Measurements from ENCODE around the gene SERF1A. TPM values are rescaled to one million over a fixed set of nuclear protein-coding genes. Genes with fewer than 3 reads are reported as not detected.
"Not testable (repeated sequence)": the region's sequence is repeated elsewhere in the genome, so short reads cannot be mapped to it uniquely, and the experiment has no call there.

The SERF1A gene
- 1.6 and 5.9 TPM in 2 replicates for total RNA-seq (2014; rRNA removed; shearing (Covaris generic))

DNA sequence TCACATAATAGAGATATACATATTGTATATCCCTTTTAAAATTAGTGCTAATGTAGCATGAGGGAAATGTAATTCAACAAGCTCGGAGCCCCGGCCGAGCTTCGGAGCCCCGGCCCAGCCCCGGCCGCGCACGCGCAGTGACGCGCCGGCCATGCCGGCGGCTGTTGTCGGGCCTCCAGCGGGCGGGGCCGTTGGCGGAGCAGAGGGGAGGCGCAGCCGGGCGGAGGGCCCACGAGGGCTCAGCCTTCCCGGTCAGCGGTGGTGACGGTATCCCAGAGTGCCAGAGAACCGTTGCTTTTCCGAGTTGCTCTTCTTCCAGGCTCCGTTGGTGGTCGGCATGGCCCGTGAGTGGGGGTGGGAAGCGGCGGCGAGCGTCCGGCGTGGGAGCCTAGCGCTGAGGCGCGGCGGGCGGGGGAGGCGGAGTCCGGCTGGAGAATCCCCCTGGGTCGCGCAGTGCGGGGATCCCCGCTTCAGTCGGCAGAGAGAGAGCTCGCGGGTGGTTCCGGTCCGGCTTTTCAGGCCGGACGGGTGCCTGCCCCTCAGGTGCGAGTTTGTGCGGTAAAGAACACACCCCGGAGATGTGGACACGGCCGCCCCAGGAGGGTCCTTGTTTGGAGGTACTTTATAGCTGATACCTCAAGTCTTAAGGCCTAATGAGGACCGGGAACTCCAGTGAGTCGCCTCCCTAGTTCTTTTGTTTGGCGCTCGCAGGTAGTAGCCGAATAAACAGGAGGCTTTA is at the start of gene SERF1A:
Gene SERF1A (plus strand): TSS at position 137 of the 739 bp plus-strand sequence. CDS start 201 bp downstream, at position 338.
- not testable (repeated sequence) for H3K4me3 ChIP-seq; H3K27ac ChIP-seq; DNase-seq (ENCODE audit: low read depth in 1 of 2, low spot score in 2 of 2); H3K9me3 ChIP-seq (replicated peaks); H3K36me3 ChIP-seq; H3K27me3 ChIP-seq (replicated peaks); H3K4me1 ChIP-seq (replicated peaks)

- not testable (repeated sequence) for H3K9me3 ChIP-seq (replicated peaks); DNase-seq (ENCODE audit: low read depth in 1 of 2, low spot score in 2 of 2); H3K27me3 ChIP-seq (replicated peaks); H3K36me3 ChIP-seq; H3K4me1 ChIP-seq (replicated peaks); H3K4me3 ChIP-seq; H3K27ac ChIP-seq
These were observed 33.7 kb upstream of the SERF1A start for GRCh38 chr5:70866778-70867177.

- not testable (repeated sequence) for H3K36me3 ChIP-seq; H3K4me3 ChIP-seq; H3K4me1 ChIP-seq (replicated peaks); DNase-seq (ENCODE audit: low read depth in 1 of 2, low spot score in 2 of 2); H3K27me3 ChIP-seq (replicated peaks); H3K27ac ChIP-seq; H3K9me3 ChIP-seq (replicated peaks)
These were observed 29.8 kb upstream of the SERF1A start for GRCh38 chr5:70870626-70871025.

DNA sequence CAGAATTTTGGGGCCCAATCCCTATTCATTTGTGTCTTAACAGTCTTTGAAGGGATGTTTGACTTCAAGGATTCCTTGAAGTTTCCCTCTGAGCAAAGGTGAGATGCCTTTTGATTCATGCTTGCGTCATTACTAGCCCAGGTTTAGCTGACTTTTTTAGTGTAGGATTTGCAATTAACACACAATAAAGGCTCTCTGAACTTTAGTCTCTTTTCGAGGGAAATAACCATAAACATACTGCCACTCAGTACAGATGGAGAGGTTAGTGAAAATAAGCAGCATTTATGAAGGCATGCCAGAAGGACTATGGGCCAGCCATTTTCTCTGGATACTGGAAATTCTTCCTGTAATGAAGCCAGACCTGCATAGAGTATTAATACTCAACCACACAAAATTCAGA is 4.4 kb upstream of the SERF1A start:
- H3K4me1 ChIP-seq (replicated peaks); H3K9me3 ChIP-seq (replicated peaks); H3K36me3 ChIP-seq; DNase-seq (ENCODE audit: low read depth in 1 of 2, low spot score in 2 of 2); H3K27ac ChIP-seq; H3K27me3 ChIP-seq (replicated peaks); H3K4me3 ChIP-seq: not testable (repeated sequence)

DNA sequence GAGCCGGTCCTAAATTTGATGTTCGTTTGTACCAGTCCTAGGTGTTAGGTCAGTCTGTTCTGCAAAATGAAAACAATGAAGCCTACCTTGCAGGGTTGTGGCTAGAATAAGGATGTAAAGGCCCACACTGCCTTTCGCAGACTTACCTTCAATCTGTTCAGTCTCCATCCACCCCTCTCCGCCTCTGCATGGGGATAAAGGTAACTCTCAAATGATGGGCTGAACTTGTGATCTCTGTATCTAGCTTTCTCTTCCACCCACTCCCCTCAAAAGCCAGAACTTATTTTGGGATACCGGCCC is 753 bp downstream of the SERF1A start:
- H3K4me3 ChIP-seq; H3K27me3 ChIP-seq (replicated peaks); H3K27ac ChIP-seq; H3K4me1 ChIP-seq (replicated peaks); DNase-seq (ENCODE audit: low read depth in 1 of 2, low spot score in 2 of 2); H3K9me3 ChIP-seq (replicated peaks); H3K36me3 ChIP-seq: not testable (repeated sequence)

GRCh38 chr5:70906624-70907023 is 6.2 kb downstream of the SERF1A start:
- not testable (repeated sequence) for DNase-seq (ENCODE audit: low read depth in 1 of 2, low spot score in 2 of 2); H3K9me3 ChIP-seq (replicated peaks); H3K4me3 ChIP-seq; H3K4me1 ChIP-seq (replicated peaks); H3K36me3 ChIP-seq; H3K27ac ChIP-seq; H3K27me3 ChIP-seq (replicated peaks)

DNA sequence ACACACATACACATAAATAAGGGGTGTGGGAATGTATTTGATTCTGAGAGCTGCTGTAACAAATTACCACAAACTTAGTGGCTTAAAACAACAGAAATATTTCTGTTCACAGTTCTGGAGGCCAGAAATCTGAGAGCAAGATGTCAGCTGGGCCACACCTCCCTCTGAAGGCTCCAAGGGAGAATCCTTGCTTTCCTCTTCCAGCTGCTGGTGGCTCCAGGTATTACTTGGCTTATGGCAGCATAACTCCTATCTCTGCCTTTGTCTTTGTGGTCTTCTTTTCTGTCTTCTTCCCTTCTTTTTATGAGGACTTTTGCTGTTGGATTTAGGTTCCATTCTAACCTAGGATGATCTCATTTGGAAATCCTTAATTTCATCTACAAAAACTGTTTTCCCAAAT is 16.4 kb downstream of the SERF1A start:
- not testable (repeated sequence) for H3K27ac ChIP-seq; H3K36me3 ChIP-seq; H3K4me3 ChIP-seq; H3K9me3 ChIP-seq (replicated peaks); H3K4me1 ChIP-seq (replicated peaks); DNase-seq (ENCODE audit: low read depth in 1 of 2, low spot score in 2 of 2); H3K27me3 ChIP-seq (replicated peaks)

DNA sequence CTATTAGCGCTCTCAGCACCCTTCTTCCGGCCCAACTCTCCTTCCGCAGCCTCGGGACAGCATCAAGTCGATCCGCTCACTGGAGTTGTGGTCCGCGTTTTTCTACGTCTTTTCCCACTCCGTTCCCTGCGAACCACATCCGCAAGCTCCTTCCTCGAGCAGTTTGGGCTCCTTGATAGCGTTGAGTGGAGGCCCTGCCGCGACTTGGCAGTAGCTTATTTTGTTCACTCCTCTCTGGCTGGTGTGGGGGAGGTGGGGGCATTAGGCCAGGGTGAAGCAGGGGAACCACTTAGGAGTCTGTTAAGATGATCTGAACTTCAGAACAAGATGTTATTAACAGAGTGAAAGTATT is 24.7 kb downstream of the SERF1A start:
- H3K9me3 ChIP-seq (replicated peaks); H3K27me3 ChIP-seq (replicated peaks); H3K4me3 ChIP-seq; H3K4me1 ChIP-seq (replicated peaks); DNase-seq (ENCODE audit: low read depth in 1 of 2, low spot score in 2 of 2); H3K36me3 ChIP-seq; H3K27ac ChIP-seq: not testable (repeated sequence)

- not testable (repeated sequence) for H3K36me3 ChIP-seq; H3K27me3 ChIP-seq (replicated peaks); H3K27ac ChIP-seq; DNase-seq (ENCODE audit: low read depth in 1 of 2, low spot score in 2 of 2); H3K9me3 ChIP-seq (replicated peaks); H3K4me3 ChIP-seq; H3K4me1 ChIP-seq (replicated peaks)
These were observed 31.4 kb downstream of the SERF1A start for GRCh38 chr5:70931709-70932368.

GRCh38 chr5:70932560-70932959 is 32.1 kb downstream of the SERF1A start:
- not testable (repeated sequence) for DNase-seq (ENCODE audit: low read depth in 1 of 2, low spot score in 2 of 2); H3K9me3 ChIP-seq (replicated peaks); H3K27me3 ChIP-seq (replicated peaks); H3K27ac ChIP-seq; H3K4me1 ChIP-seq (replicated peaks); H3K4me3 ChIP-seq; H3K36me3 ChIP-seq

DNA sequence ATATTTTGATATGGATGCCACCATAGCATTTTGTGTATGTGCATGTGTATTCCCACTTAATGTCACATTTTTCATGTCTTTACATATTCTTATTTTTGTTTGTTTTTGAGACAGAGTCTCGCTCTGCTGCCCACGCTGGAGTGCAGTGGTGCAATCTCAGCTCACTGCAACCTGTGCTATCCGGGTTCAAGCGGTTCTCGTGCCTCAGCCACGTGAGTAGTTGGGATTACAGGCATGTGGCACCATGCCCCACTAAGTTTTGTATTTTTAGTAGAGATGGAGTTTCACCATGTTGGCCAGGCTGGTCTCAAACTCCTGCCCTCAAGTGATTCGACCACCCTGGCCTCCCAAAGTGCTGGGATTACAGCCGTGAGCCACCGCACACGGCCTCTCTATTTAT is 52.6 kb downstream of the SERF1A start:
- H3K27ac ChIP-seq; H3K4me1 ChIP-seq (replicated peaks); DNase-seq (ENCODE audit: low read depth in 1 of 2, low spot score in 2 of 2); H3K36me3 ChIP-seq; H3K27me3 ChIP-seq (replicated peaks); H3K4me3 ChIP-seq; H3K9me3 ChIP-seq (replicated peaks): not testable (repeated sequence)

Other genes with a start within 250 kb of the SERF1A start
- gene SMN1, start 24.4 kb downstream of the SERF1A start, total RNA-seq (2014; rRNA removed; shearing (Covaris generic)) = 93.4 and 103 TPM in 2 replicates
- gene NAIP, start 124.7 kb downstream of the SERF1A start, total RNA-seq (2014; rRNA removed; shearing (Covaris generic)) = 4.2 and 5.6 TPM in 2 replicates
- gene GTF2H2, start 167.0 kb downstream of the SERF1A start, total RNA-seq (2014; rRNA removed; shearing (Covaris generic)) = 41.7 and 51.2 TPM in 2 replicates